ENCODE results near the gene SORBS1. TPM values are rescaled to one million over a fixed set of nuclear protein-coding genes. Genes with fewer than 3 reads are reported as not detected.
A peak's percentile ranks its signal among the peaks of the same experiment; 100 is the strongest.
"Not testable (repeated sequence)": the region's sequence is repeated elsewhere in the genome, so short reads cannot be mapped to it uniquely, and the experiment has no call there.

Gene SORBS1
- total RNA-seq, 1 donor from 2014 or later: 28.2 TPM

DNA sequence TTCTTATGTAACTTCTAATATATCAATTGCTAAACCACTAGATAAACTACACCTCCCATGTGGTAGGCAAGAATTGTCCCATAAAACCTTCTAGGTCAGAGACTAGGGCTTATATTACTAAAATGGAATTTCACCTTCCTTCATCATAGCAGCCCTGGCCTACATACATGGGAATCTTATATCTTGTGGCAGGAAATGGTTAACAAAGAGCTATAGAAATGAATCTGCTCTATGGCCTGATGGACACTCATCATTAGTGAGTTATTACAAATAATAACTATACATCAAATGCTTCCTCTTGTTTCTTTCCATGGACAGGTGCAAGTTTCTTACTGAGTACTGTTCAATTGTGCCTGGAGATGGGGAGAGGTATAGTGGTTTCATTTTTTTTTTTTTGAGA lies 208.0 kb downstream of the SORBS1 start:
- peaks cover 7% of the 10 kb centered on the region for H3K4me1 Mint-ChIP-seq (ENCODE audit: unreplicated experiment)
- DNase-seq (ENCODE audit: extremely low spot score, unreplicated experiment): no peak
- peaks cover 14% of the 10 kb centered on the region for H3K36me3 Mint-ChIP-seq
- TF ChIP-seq, protein P1, sequence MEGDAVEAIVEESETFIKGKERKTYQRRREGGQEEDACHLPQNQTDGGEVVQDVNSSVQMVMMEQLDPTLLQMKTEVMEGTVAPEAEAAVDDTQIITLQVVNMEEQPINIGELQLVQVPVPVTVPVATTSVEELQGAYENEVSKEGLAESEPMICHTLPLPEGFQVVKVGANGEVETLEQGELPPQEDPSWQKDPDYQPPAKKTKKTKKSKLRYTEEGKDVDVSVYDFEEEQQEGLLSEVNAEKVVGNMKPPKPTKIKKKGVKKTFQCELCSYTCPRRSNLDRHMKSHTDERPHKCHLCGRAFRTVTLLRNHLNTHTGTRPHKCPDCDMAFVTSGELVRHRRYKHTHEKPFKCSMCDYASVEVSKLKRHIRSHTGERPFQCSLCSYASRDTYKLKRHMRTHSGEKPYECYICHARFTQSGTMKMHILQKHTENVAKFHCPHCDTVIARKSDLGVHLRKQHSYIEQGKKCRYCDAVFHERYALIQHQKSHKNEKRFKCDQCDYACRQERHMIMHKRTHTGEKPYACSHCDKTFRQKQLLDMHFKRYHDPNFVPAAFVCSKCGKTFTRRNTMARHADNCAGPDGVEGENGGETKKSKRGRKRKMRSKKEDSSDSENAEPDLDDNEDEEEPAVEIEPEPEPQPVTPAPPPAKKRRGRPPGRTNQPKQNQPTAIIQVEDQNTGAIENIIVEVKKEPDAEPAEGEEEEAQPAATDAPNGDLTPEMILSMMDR (conservative IDR thresholded peaks at IDR 0.05): no peak
- H3K9me3 Mint-ChIP-seq: no peaks in the 10 kb centered on the region
- H3K27ac Mint-ChIP-seq: no peak overlapping the region
- H3K4me3 Mint-ChIP-seq: no peak overlapping the region
- H3K27me3 Mint-ChIP-seq: no peaks in the 10 kb centered on the region

DNA sequence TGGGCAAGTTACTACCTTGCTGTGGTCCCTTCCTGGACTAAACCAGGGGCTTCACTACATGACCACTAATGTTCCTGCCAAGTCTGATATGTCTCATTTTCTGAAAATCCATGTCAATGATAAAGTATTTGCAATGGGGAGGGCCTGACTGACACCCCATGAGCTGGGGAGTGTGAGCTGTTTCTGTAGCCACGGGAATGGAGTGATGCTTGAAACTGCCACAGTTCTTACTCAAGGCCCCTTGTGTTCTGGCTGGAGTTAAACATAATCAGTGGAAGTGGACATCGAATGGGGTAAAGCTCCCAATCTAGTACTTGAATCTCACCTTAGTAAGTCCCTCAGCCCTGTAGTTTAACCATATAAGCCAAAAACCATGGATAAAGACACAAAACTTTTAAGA lies 208.5 kb downstream of the SORBS1 start:
- peaks cover 10% of the 10 kb centered on the region for H3K36me3 Mint-ChIP-seq
- no peak for DNase-seq (ENCODE audit: extremely low spot score, unreplicated experiment)
- peaks cover 3% of the 10 kb centered on the region for H3K4me1 Mint-ChIP-seq (ENCODE audit: unreplicated experiment)
- no peaks in the 10 kb centered on the region for H3K27me3 Mint-ChIP-seq
- no peaks in the 10 kb centered on the region for H3K9me3 Mint-ChIP-seq
- no peak overlapping the region for H3K27ac Mint-ChIP-seq
- TF ChIP-seq, protein P1 (conservative IDR thresholded peaks at IDR 0.05): no peak
- H3K4me3 Mint-ChIP-seq: no peak overlapping the region

DNA sequence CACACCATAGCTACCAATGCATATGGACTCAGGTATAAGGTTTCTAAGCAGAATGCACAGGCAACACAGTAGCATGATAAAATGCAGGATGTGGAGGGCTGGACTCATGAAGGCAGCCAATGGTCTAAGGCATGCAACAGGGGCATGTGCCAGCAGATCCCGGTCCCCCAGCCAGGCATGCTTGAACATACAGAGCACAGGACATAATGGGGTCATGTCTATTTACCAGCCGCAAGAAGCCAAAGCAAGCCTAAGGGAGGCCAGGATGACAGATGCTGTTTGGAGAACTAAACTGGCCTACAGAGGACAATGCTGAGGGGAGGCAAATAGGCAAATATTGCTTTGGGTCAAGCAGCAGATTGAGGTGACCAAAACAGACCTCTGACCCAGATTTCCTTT lies 210.3 kb downstream of the SORBS1 start:
- no peak overlapping the region for H3K27ac Mint-ChIP-seq
- peaks cover 13% of the 10 kb centered on the region for H3K4me1 Mint-ChIP-seq (ENCODE audit: unreplicated experiment)
- no peak for DNase-seq (ENCODE audit: extremely low spot score, unreplicated experiment)
- H3K27me3 Mint-ChIP-seq: no peaks in the 10 kb centered on the region
- TF ChIP-seq, protein P1 (conservative IDR thresholded peaks at IDR 0.05): no peak
- H3K36me3 Mint-ChIP-seq: peaks cover 13% of the 10 kb centered on the region
- H3K9me3 Mint-ChIP-seq: no peaks in the 10 kb centered on the region
- no peak overlapping the region for H3K4me3 Mint-ChIP-seq

DNA sequence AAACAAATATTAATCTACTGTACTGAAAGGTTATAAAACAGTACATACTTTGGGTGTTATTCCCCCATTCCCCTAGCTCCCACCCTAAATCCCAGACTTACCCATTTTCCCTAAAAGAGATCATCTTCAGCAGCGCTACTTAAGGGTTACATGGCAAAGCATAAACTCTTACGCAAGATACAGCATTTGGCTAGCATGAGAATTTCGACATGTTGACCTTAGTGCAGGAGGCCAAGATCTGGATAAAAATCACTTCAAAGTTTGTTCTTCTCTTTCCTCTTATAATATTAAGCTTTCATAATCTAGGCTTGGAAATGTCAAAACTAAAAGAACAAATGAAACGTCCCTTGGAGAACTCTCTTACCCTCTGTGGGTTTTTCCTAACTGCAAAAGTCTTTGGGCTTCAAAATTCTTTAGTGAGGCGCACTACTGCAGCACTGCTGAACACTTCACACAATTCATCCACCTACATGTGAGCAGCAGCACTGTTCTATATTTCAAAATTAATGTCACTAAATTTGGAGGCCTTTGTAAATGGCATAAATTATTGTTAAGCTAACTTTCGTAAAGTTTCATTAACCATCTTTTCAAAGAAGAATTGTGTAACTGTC lies 210.8 kb downstream of the SORBS1 start:
- no peak overlapping the region for H3K4me3 Mint-ChIP-seq
- TF ChIP-seq, protein P1 (conservative IDR thresholded peaks at IDR 0.05): no peak
- no peak overlapping the region for H3K27ac Mint-ChIP-seq
- H3K4me1 Mint-ChIP-seq (ENCODE audit: unreplicated experiment): peaks cover 13% of the 10 kb centered on the region
- H3K9me3 Mint-ChIP-seq: no peaks in the 10 kb centered on the region
- H3K36me3 Mint-ChIP-seq: peaks cover 13% of the 10 kb centered on the region
- DNase-seq (ENCODE audit: extremely low spot score, unreplicated experiment): no peak
- no peaks in the 10 kb centered on the region for H3K27me3 Mint-ChIP-seq

DNA sequence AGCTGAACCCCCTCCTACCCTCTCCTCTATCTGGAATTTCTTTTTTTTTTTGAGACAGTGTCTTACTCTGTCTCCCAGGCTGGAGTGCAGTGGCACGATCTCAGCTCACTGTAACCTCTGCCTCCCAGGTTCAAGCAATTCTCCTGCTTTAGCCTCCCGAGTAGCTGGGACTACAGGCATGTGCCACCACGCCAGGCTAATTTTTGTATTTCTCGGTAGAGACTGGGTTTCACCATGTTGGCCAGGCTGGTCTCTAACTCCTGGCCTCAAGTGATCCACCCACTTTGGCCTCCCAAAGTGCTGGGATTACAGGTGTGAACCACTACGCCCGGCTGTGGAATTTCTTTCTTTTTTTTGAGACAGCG lies 213.8 kb downstream of the SORBS1 start:
- DNase-seq (ENCODE audit: extremely low spot score, unreplicated experiment); H3K4me3 Mint-ChIP-seq; H3K27me3 Mint-ChIP-seq; H3K9me3 Mint-ChIP-seq: not testable (repeated sequence)
- peaks cover 13% of the 10 kb centered on the region for H3K4me1 Mint-ChIP-seq (ENCODE audit: unreplicated experiment)
- H3K36me3 Mint-ChIP-seq: peaks cover 13% of the 10 kb centered on the region
- peak overlapping the region; percentile 52 for H3K27ac Mint-ChIP-seq

DNA sequence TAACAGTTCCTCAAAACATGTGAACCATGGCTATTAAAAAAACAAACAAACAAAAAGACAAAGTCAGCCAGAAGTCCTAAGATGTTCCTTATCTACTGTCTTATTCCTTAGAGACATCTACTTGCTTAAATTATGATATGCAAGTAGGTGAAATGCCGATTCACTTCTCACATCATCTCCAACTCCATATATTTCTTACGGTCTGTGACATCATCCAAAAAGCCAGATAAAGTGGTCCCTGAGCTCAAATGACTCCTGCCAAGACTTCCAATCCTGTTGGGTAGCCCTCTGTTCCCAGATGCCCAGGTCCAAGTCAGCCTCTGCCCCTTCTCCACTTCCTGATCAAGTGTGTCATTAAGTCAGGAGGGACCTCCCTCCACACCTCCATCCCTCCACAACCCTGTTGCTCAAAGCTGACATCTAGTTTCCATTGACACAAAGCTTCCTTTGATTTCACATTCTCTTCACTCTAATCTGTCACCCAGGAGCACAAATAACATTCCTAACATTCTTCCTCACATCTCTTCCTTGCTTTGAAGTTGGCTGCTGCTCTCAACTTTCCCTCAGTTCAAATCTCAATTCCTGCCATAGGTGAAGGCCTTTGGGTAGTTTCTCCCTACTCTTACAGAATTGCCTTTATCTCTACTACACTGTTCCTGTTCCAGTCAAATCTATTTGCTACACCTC lies 214.3 kb downstream of the SORBS1 start:
- H3K4me1 Mint-ChIP-seq (ENCODE audit: unreplicated experiment): peaks cover 16% of the 10 kb centered on the region
- H3K27ac Mint-ChIP-seq: peak overlapping the region; percentile 52
- TF ChIP-seq, protein P1 (conservative IDR thresholded peaks at IDR 0.05): no peak
- peak overlapping the region; percentile 0 for H3K4me3 Mint-ChIP-seq
- no peaks in the 10 kb centered on the region for H3K27me3 Mint-ChIP-seq
- peaks cover 13% of the 10 kb centered on the region for H3K36me3 Mint-ChIP-seq
- no peak for DNase-seq (ENCODE audit: extremely low spot score, unreplicated experiment)
- H3K9me3 Mint-ChIP-seq: no peaks in the 10 kb centered on the region

All from type B pancreatic cell (in vitro differentiated cells).